ENCODE measurements around the gene C22orf31. TPM values are rescaled to one million over a fixed set of nuclear protein-coding genes. Genes with fewer than 3 reads are reported as not detected.

C22orf31 gene
- total and polyA plus RNA-seq, 2 experiments from 2014 or later, result not detected

GRCh38 chr22:29108137-29108536, 46.5 kb upstream of the C22orf31 start:
- no peaks in the 10 kb centered on the region for H3K9me2 ChIP-seq (replicated peaks; ENCODE audit: insufficient read depth)
- TF ChIP-seq EZH2phosphoT487 (IDR thresholded peaks at IDR 0.05; ENCODE audit: low read depth, severe bottlenecking, unreplicated experiment) (no peak), EZH2 (IDR thresholded peaks at IDR 0.05; ENCODE audit: borderline replicate concordance) (no peak), CTCF (IDR thresholded peaks at IDR 0.05; ENCODE audit: poor library complexity) (no peak)
- H3K36me3 ChIP-seq (replicated peaks; ENCODE audit: insufficient read depth, low read depth), result no peaks in the 10 kb centered on the region
- H3K4me2 ChIP-seq, result no peak overlapping the region
- H3K4me3 ChIP-seq, result no peak overlapping the region
- no peaks in the 10 kb centered on the region for H4K20me1 ChIP-seq (ENCODE audit: insufficient read depth, poor library complexity, severe bottlenecking)
- no peaks in the 10 kb centered on the region for H3K27me3 ChIP-seq
- H2AFZ ChIP-seq, result no peak overlapping the region
- H3K9me3 ChIP-seq (ENCODE audit: low read depth), result no peaks in the 10 kb centered on the region
- DNase-seq (ENCODE audit: low spot score), result no peak
- H3K4me1 ChIP-seq (ENCODE audit: insufficient read depth), result peaks cover 14% of the 10 kb centered on the region
- 96% methylated on average over 5 of the region's 5 CpGs for WGBS (ENCODE audit: low lambda C conversion rate, missing lambda C conversion rate)
- no peaks in the 10 kb centered on the region for H3K79me2 ChIP-seq
- peak overlapping the region; percentile 24 for H3K27ac ChIP-seq

GRCh38 chr22:29106839-29107238, 45.2 kb upstream of the C22orf31 start:
- no peaks in the 10 kb centered on the region for H3K9me2 ChIP-seq (replicated peaks; ENCODE audit: insufficient read depth)
- 34% methylated on average over 4 of the region's 4 CpGs for WGBS (ENCODE audit: low lambda C conversion rate, missing lambda C conversion rate)
- H3K27me3 ChIP-seq, result no peaks in the 10 kb centered on the region
- no peaks in the 10 kb centered on the region for H3K9me3 ChIP-seq (ENCODE audit: low read depth)
- H3K27ac ChIP-seq, result no peak overlapping the region
- H3K4me1 ChIP-seq (ENCODE audit: insufficient read depth), result peaks cover 14% of the 10 kb centered on the region
- H3K36me3 ChIP-seq (replicated peaks; ENCODE audit: insufficient read depth, low read depth), result no peaks in the 10 kb centered on the region
- no peaks in the 10 kb centered on the region for H3K79me2 ChIP-seq
- no peak overlapping the region for H2AFZ ChIP-seq
- no peak overlapping the region for H3K4me2 ChIP-seq
- TF ChIP-seq EZH2phosphoT487 (IDR thresholded peaks at IDR 0.05; ENCODE audit: low read depth, severe bottlenecking, unreplicated experiment), result no peak
- TF ChIP-seq CTCF (IDR thresholded peaks at IDR 0.05; ENCODE audit: poor library complexity), result no peak
- no peak for TF ChIP-seq EZH2 (IDR thresholded peaks at IDR 0.05; ENCODE audit: borderline replicate concordance)
- H4K20me1 ChIP-seq (ENCODE audit: insufficient read depth, poor library complexity, severe bottlenecking), result no peaks in the 10 kb centered on the region
- DNase-seq (ENCODE audit: low spot score), result no peak
- H3K4me3 ChIP-seq, result no peak overlapping the region

- H3K27ac ChIP-seq, result no peak overlapping the region
- WGBS (ENCODE audit: low lambda C conversion rate, missing lambda C conversion rate), result 73% methylated on average over 2 of the region's 2 CpGs
- no peaks in the 10 kb centered on the region for H3K36me3 ChIP-seq (replicated peaks; ENCODE audit: insufficient read depth, low read depth)
- DNase-seq (ENCODE audit: low spot score), result no peak
- no peaks in the 10 kb centered on the region for H3K27me3 ChIP-seq
- H2AFZ ChIP-seq, result no peak overlapping the region
- no peaks in the 10 kb centered on the region for H4K20me1 ChIP-seq (ENCODE audit: insufficient read depth, poor library complexity, severe bottlenecking)
- H3K4me2 ChIP-seq, result no peak overlapping the region
- no peaks in the 10 kb centered on the region for H3K9me3 ChIP-seq (ENCODE audit: low read depth)
- no peaks in the 10 kb centered on the region for H3K79me2 ChIP-seq
- H3K4me3 ChIP-seq, result no peak overlapping the region
- no peak for TF ChIP-seq EZH2phosphoT487 (IDR thresholded peaks at IDR 0.05; ENCODE audit: low read depth, severe bottlenecking, unreplicated experiment)
- no peak for TF ChIP-seq CTCF (IDR thresholded peaks at IDR 0.05; ENCODE audit: poor library complexity)
- no peak for TF ChIP-seq EZH2 (IDR thresholded peaks at IDR 0.05; ENCODE audit: borderline replicate concordance)
- H3K9me2 ChIP-seq (replicated peaks; ENCODE audit: insufficient read depth), result no peaks in the 10 kb centered on the region
- H3K4me1 ChIP-seq (ENCODE audit: insufficient read depth), result peaks cover 13% of the 10 kb centered on the region
These were observed 43.8 kb upstream of the C22orf31 start for GRCh38 chr22:29105468-29105867.

GRCh38 chr22:29103121-29103520, 41.5 kb upstream of the C22orf31 start:
- WGBS (ENCODE audit: low lambda C conversion rate, missing lambda C conversion rate), result 48% methylated on average over 1 of the region's 1 CpG
- no peak for DNase-seq (ENCODE audit: low spot score)
- Histone ChIP-seq H3K9me2 (replicated peaks; ENCODE audit: insufficient read depth) (no peaks in the 10 kb centered on the region), H3K9me3 (ENCODE audit: low read depth) (no peaks in the 10 kb centered on the region), H3K36me3 (replicated peaks; ENCODE audit: insufficient read depth, low read depth) (no peaks in the 10 kb centered on the region), H3K27me3 (no peaks in the 10 kb centered on the region), H3K79me2 (no peaks in the 10 kb centered on the region), H3K4me3 (no peak overlapping the region), H2AFZ (no peak overlapping the region), H4K20me1 (ENCODE audit: insufficient read depth, poor library complexity, severe bottlenecking) (no peaks in the 10 kb centered on the region), H3K27ac (no peak overlapping the region), H3K4me2 (no peak overlapping the region), H3K4me1 (ENCODE audit: insufficient read depth) (no peaks in the 10 kb centered on the region)
- TF ChIP-seq CTCF (IDR thresholded peaks at IDR 0.05; ENCODE audit: poor library complexity), result no peak
- no peak for TF ChIP-seq EZH2phosphoT487 (IDR thresholded peaks at IDR 0.05; ENCODE audit: low read depth, severe bottlenecking, unreplicated experiment)
- no peak for TF ChIP-seq EZH2 (IDR thresholded peaks at IDR 0.05; ENCODE audit: borderline replicate concordance)

Data from hepatocyte (in vitro differentiated cells).